ENCODE data around the gene GSN. TPM values are rescaled to one million over a fixed set of nuclear protein-coding genes. Genes with fewer than 3 reads are reported as not detected.
A peak's percentile ranks its signal among the peaks of the same experiment; 100 is the strongest.

Gene GSN
- polyA plus RNA-seq, 2 of the 4 experiments (the other 2 are of a cell fraction): 33.7 to 77.2 TPM

DNA sequence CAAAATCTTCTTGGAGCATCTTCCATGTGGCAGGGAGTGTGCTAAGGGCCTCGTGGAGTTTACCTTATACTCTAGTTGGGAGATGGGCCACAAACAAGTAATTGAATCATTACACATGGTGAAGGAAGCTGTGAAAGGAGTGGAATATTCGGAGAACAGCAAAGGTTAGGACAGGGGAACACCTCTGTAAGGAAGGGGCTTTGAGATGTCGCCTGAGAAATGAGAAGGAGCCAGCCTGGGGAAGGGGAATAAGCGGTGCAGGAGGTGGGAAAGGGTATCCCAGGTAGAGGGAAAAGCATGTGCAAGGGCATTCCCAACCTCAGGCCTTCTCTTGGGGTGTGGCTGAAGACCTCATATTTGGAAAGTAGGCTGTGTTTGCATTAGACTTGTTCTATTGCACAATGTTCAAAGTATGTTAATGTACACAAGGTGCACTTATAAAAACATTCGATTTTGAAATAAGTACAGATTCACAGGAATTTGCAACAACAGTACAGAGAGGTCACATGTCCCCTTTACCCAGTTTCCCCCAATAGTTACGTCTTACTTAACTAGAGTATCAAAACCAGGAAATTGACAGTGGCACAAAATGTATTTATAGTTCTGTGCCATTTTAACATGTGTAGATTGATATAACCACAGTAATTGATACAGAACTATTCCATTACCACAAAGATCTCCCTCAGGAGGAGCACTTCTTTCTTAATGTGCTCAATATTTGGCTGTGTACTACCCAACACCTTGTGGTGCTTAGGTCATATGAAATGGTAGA lies 104.5 kb downstream of the GSN start (continued):
- no peak for TF ChIP-seq POLR2AphosphoS2 (conservative IDR thresholded peaks at IDR 0.05; ENCODE audit: low read length)
- TF ChIP-seq, protein P1, sequence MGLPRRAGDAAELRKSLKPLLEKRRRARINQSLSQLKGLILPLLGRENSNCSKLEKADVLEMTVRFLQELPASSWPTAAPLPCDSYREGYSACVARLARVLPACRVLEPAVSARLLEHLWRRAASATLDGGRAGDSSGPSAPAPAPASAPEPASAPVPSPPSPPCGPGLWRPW (IDR thresholded peaks at IDR 0.05): peak; percentile 94
- TF ChIP-seq MAZ (IDR thresholded peaks at IDR 0.05; ENCODE audit: borderline replicate concordance, low read depth, low read length): no peak
- TF ChIP-seq MAFK (IDR thresholded peaks at IDR 0.05; ENCODE audit: partially characterized antibody): no peak
- TF ChIP-seq HEYL (CRISPR knock-in tag; IDR thresholded peaks at IDR 0.05): no peak
- TF ChIP-seq HOXB13 (CRISPR knock-in tag; IDR thresholded peaks at IDR 0.05; ENCODE audit: low read depth): peak; percentile 53
- TF ChIP-seq CHD4 (IDR thresholded peaks at IDR 0.05; ENCODE audit: borderline replicate concordance): no peak

GRCh38 chr9:121373011-121373729 lies 105.2 kb downstream of the GSN start:
- ATAC-seq (peak; percentile 30 to 38), FAIRE-seq (no peak), DNase-seq (ENCODE audit: low read depth in 1 of 2, low spot score in 1 of 2) (peak in 1 of 2 experiments; percentile 78)
- Histone ChIP-seq H3K4me2 (peak overlapping the region; percentile 87), H3K4me1 (peaks cover 65% of the 10 kb centered on the region), H3K4me3 (peak overlapping the region; percentile 23; the same call in 1 of the 3 replicates), H3K9me3 (no peaks in the 10 kb centered on the region; the same call in 2 of the 3 replicates), H3K27ac (peak overlapping the region; percentile 92 to 94)
- 3% methylated on average over 5 of the region's 5 CpGs for WGBS (ENCODE audit: missing lambda C conversion rate)
- TF ChIP-seq GATA3 (IDR thresholded peaks at IDR 0.05; ENCODE audit: borderline replicate concordance): peak; percentile 41; the same call in 1 of the 2 replicates
- TF ChIP-seq FOSL2 (IDR thresholded peaks at IDR 0.05): no peak
- peak; percentile 41; the same call in 1 of the 2 replicates for TF ChIP-seq FOSL2 (CRISPR knock-in tag; IDR thresholded peaks at IDR 0.05)
- TF ChIP-seq EHMT2 (IDR thresholded peaks at IDR 0.05; ENCODE audit: low read depth): no peak
- POLR2A ChIA-PET: interaction anchor here (0.8 to 1.5 kb wide), 3 partner anchors 9 to 55 kb away, joined by 3 to 4 read pairs (median 3); no protein-coding TSS in a partner anchor
- CTCF ChIA-PET: interaction anchor here (0.7 to 12.6 kb wide), 6 partner anchors 15 to 160 kb away, joined by 3 to 301 read pairs (median 8); no protein-coding TSS in a partner anchor

- Histone ChIP-seq H3K9me3 (no peaks in the 10 kb centered on the region; the same call in 2 of the 3 replicates), H3K4me2 (no peak overlapping the region), H3K4me3 (no peak overlapping the region), H3K27ac (peak overlapping the region in 1 of 2 experiments; percentile 94; a peak in 2 of 6 replicates), H3K4me1 (peaks cover 45% of the 10 kb centered on the region)
- ChIA-PET POLR2A (interaction anchor here (1.0 kb wide), 1 partner anchor 56 kb away, joined by 3 read pairs; no protein-coding TSS in a partner anchor), CTCF (interaction anchor here (0.5 to 12.6 kb wide), 17 partner anchors 8 to 167 kb away, joined by 3 to 301 read pairs (median 5); no protein-coding TSS in a partner anchor)
- ATAC-seq (no peak), FAIRE-seq (no peak), DNase-seq (ENCODE audit: low read depth in 1 of 2, low spot score in 1 of 2) (no peak)
- 71% methylated on average over 4 of the region's 4 CpGs for WGBS (ENCODE audit: missing lambda C conversion rate)
- TF ChIP-seq PHF8 (IDR thresholded peaks at IDR 0.05; ENCODE audit: borderline replicate concordance, low read depth): no peak
- no peak for TF ChIP-seq POLR2AphosphoS2 (conservative IDR thresholded peaks at IDR 0.05; ENCODE audit: low read length)
- TF ChIP-seq CTCF (IDR thresholded peaks at IDR 0.05): peak; percentile 52
- no peak for TF ChIP-seq ESRRA (IDR thresholded peaks at IDR 0.05; ENCODE audit: borderline replicate concordance, low read length)
- TF ChIP-seq RAD21 (conservative IDR thresholded peaks at IDR 0.05 in 1 of 2, IDR thresholded peaks at IDR 0.05 in 1 of 2): peak; percentile 72 to 79
- peak; percentile 83 for TF ChIP-seq SMC3 (IDR thresholded peaks at IDR 0.05)
Observed at GRCh38 chr9:121376214-121376830, 108.4 kb downstream of the GSN start.

Data from A549 (cell line).